ENCODE results near the gene NNMT.

GRCh38 chr11:114344494-114344893 lies 48.3 kb downstream of the NNMT start:
- TF ChIP-seq CTCF (IDR thresholded peaks at IDR 0.05): no peak
- no peak for TF ChIP-seq POLR2A (IDR thresholded peaks at IDR 0.05)
- no peak for TF ChIP-seq POLR2AphosphoS5 (IDR thresholded peaks at IDR 0.05)

Measured in prostate gland (tissue), 2 donors.